Parathyroid adenoma (tissue), 2 donors: ENCODE measurements around the gene LBHD2.

Source experiments
- H2AFZ ChIP-seq: fragments of 300-600 bp; sonication (generic); one replicate; pipeline ENCODE4 v1.7.0; 2017; ENCODE audit warnings: antibody characterized with exemption, mild to moderate bottlenecking
- H3K27ac ChIP-seq: fragments of 300-600 bp; sonication (generic); one replicate; pipeline ENCODE4 v1.7.0; 2017
- H3K27me3 ChIP-seq: fragments of 300-600 bp; sonication (generic); one replicate; pipeline ENCODE4 v1.7.0; 2017; ENCODE audit warnings: low read length; ENCODE audit not compliant: control insufficient read depth, insufficient read depth
- H3K36me3 ChIP-seq: fragments of 300-600 bp; sonication (generic); one replicate; pipeline ENCODE4 v1.7.0; 2017; ENCODE audit warnings: low read length; ENCODE audit not compliant: control insufficient read depth, insufficient read depth
- H3K4me1 ChIP-seq: fragments of 300-600 bp; sonication (generic); one replicate; pipeline ENCODE4 v1.7.0; 2017; ENCODE audit warnings: control low read depth
- H3K4me2 ChIP-seq: fragments of 300-600 bp; sonication (generic); one replicate; pipeline ENCODE4 v1.7.0; 2017; ENCODE audit warnings: low read length
- H3K4me3 ChIP-seq: fragments of 300-600 bp; sonication (generic); one replicate; pipeline ENCODE4 v1.7.0; 2017; ENCODE audit warnings: low read depth, low read length
- H3K79me2 ChIP-seq: fragments of 300-600 bp; sonication (generic); one replicate; pipeline ENCODE4 v1.7.0; 2017; ENCODE audit warnings: control low read depth
- H3K9ac ChIP-seq: fragments of 300-600 bp; sonication (generic); one replicate; pipeline ENCODE4 v1.7.0; 2017; ENCODE audit warnings: mild to moderate bottlenecking
- H3K9me3 ChIP-seq: fragments of 300-600 bp; sonication (generic); one replicate; pipeline ENCODE4 v1.7.0; 2017; ENCODE audit warnings: low read length; ENCODE audit not compliant: control insufficient read depth
- CTCF ChIP-seq: fragments of 300-600 bp; sonication (generic); IDR thresholded peaks from one replicate; pipeline ENCODE4 v1.7.0; 2017; ENCODE audit warnings: antibody characterized with exemption, mild to moderate bottlenecking
- donor health status: primary hyperparathyroidism.

LBHD2 gene

GRCh38 chr14:103139132-103140025 lies 55.4 kb downstream of the LBHD2 start:
- Histone ChIP-seq H3K4me2 (no peak overlapping the region), H3K9ac (no peak overlapping the region), H3K27ac (no peak overlapping the region), H3K36me3 (no peaks in the 10 kb centered on the region), H3K9me3 (no peaks in the 10 kb centered on the region), H3K4me3 (no peak overlapping the region), H2AFZ (peak overlapping the region; percentile 19), H3K79me2 (no peaks in the 10 kb centered on the region), H3K27me3 (no peaks in the 10 kb centered on the region), H3K4me1 (peaks cover 40% of the 10 kb centered on the region)
- TF ChIP-seq CTCF: no peak
